K562 (cell line): ENCODE results near the gene VWA7. TPM values are rescaled to one million over a fixed set of nuclear protein-coding genes. Genes with fewer than 3 reads are reported as not detected.
A peak's percentile ranks its signal among the peaks of the same experiment; 100 is the strongest.

ENCODE experiments used
- ELF2 ChIP-seq: fragments of 250-450 bp; sonication (Bioruptor Pico); IDR thresholded peaks from 2 replicates; pipeline ENCODE4 v1.5.0; 2021; ENCODE audit warnings: mild to moderate bottlenecking
- EP300 ChIP-seq: IDR thresholded peaks from 2 replicates; pipeline ENCODE4 v1.6.1; 2012; ENCODE audit warnings: low read length, improper control_type of control experiment
- ETS2 ChIP-seq: IDR thresholded peaks from 2 replicates; pipeline ENCODE4 v1.6.1; 2016; ENCODE audit warnings: borderline replicate concordance, missing genetic modification characterization, mild to moderate bottlenecking, moderate library complexity, missing compliant biosample characterization; ENCODE audit not compliant: poor library complexity, severe bottlenecking
- FOSL1 ChIP-seq: fragments of 200-800 bp; sonication (Bioruptor generic); conservative IDR thresholded peaks from 2 replicates; pipeline ENCODE4 v1.6.1; 2016; ENCODE audit warnings: missing genetic modification characterization, missing compliant biosample characterization
- HCFC1 ChIP-seq: IDR thresholded peaks from 2 replicates; pipeline ENCODE4 v1.6.1; 2012; ENCODE audit warnings: low read depth, low read length, improper control_type of control experiment
- HNRNPK ChIP-seq: fragments of 200-400 bp; formaldehyde crosslinking; IDR thresholded peaks from one replicate; pipeline ENCODE4 v1.6.1; 2018; ENCODE audit warnings: mild to moderate bottlenecking, low read depth, low read length; ENCODE audit not compliant: poor library complexity, severe bottlenecking
- HSF4 ChIP-seq: fragments of 250-450 bp; sonication (Bioruptor Pico); IDR thresholded peaks from 2 replicates; pipeline ENCODE4 v2.1.2; 2022; ENCODE audit warnings: mild to moderate bottlenecking, moderate library complexity, borderline replicate concordance
- MTA2 ChIP-seq: fragments of 450-650 bp; IDR thresholded peaks from 2 replicates; pipeline ENCODE4 v1.6.1; 2016; ENCODE audit warnings: low read depth
- PCBP1 ChIP-seq: fragments of 200-400 bp; formaldehyde crosslinking; IDR thresholded peaks from 2 replicates; pipeline ENCODE4 v1.6.1; 2018; ENCODE audit warnings: mild to moderate bottlenecking, low read depth, low read length; ENCODE audit not compliant: poor library complexity, severe bottlenecking
- POLR2H ChIP-seq: IDR thresholded peaks from 2 replicates; pipeline ENCODE4 v1.6.1; 2016; ENCODE audit warnings: missing genetic modification characterization, low read depth, mild to moderate bottlenecking, control low read depth, missing compliant biosample characterization, moderate library complexity
- POLR3A ChIP-seq: IDR thresholded peaks from 2 replicates; pipeline ENCODE4 v1.6.1; 2011; ENCODE audit warnings: borderline replicate concordance, mild to moderate bottlenecking, moderate library complexity; ENCODE audit not compliant: insufficient read length, insufficient read depth; ENCODE audit errors: extremely low read depth
- SIN3B ChIP-seq: fragments of 450-650 bp; IDR thresholded peaks from 2 replicates; pipeline ENCODE4 v1.6.1; 2017; ENCODE audit warnings: low read depth, mild to moderate bottlenecking, moderate library complexity
- SPI1 ChIP-seq: IDR thresholded peaks from 2 replicates; pipeline ENCODE4 v1.6.1; 2011; ENCODE audit warnings: low read depth, low read length, control low read depth, borderline replicate concordance
- SREBF2 ChIP-seq: sonication (generic); formaldehyde crosslinking; IDR thresholded peaks from 2 replicates; pipeline ENCODE4 v1.4.0; 2020; ENCODE audit warnings: mild to moderate bottlenecking, missing genetic modification reagents
- WHSC1 ChIP-seq: IDR thresholded peaks from one replicate; pipeline ENCODE4 v1.6.1; 2012; ENCODE audit warnings: low read length, control low read depth, inconsistent platforms
- ZFX ChIP-seq: sonication (generic); formaldehyde crosslinking; IDR thresholded peaks from 2 replicates; pipeline ENCODE4 v1.8.0; 2022; ENCODE audit warnings: mild to moderate bottlenecking, missing genetic modification reagents, moderate library complexity
- ZNF354B ChIP-seq: fragments of 250-450 bp; sonication (Bioruptor Pico); IDR thresholded peaks from 2 replicates; pipeline ENCODE4 v1.4.0; 2020
- polyA plus RNA-seq, 8 experiments: library from polyadenylated mRNA; depleted of rRNA in 4 of 8; stranded (reverse) in 5 of 8; unstranded in 3 of 8; fragments of >200 nt; fragmentation: Nextera tagmentation in 2 of 8; fragmentation: Illumina TruSeq in 1 of 8; extraction: Ambion mirVana in 2 of 8; extraction: Trizol in 1 of 8; gene quantifications; 2 replicates each; pipeline versions ENCODE4 v1.2.1 to v1.2.3, GENCODE V29; 2011 to 2014; ENCODE audit warnings: inconsistent platforms in 1 of 8, missing spikeins in 1 of 8
- total RNA-seq, 7 experiments: library from RNA; depleted of rRNA in 6 of 7; stranded (reverse); fragments of >200 nt in 6 of 7; fragmentation: Illumina TruSeq in 2 of 7; extraction: Trizol in 2 of 7; gene quantifications; 2 replicates each; pipeline versions ENCODE4 v1.2.1 to v1.2.3, GENCODE V29; 2011 to 2021; ENCODE audit warnings: low replicate concordance in 1 of 7
- TF ChIP-seq, protein P1 (sequence below): fragments of 250-450 bp; sonication (Bioruptor Pico); IDR thresholded peaks from 2 replicates; pipeline ENCODE4 v1.5.0; 2021
- TF ChIP-seq, protein P2 (sequence below): fragments of 450-650 bp; IDR thresholded peaks from 2 replicates; pipeline ENCODE4 v1.6.1; 2016; ENCODE audit warnings: borderline replicate concordance
- TF ChIP-seq, protein P3 (sequence below): IDR thresholded peaks from 3 replicates; pipeline ENCODE4 v1.6.1; 2011; ENCODE audit warnings: borderline replicate concordance, mild to moderate bottlenecking; ENCODE audit not compliant: insufficient read length, insufficient read depth
- TF ChIP-seq, protein P4 (sequence below): sonication (generic); formaldehyde crosslinking; IDR thresholded peaks from 2 replicates; pipeline ENCODE4 v1.5.0; 2020; ENCODE audit warnings: missing genetic modification reagents

VWA7 gene
- total and polyA plus RNA-seq, 9 of the 15 experiments (the other 6 are each of a cell fraction or from before 2014, with no cell fraction given): 0.18 to 2.9 (median 0.95) TPM

DNA sequence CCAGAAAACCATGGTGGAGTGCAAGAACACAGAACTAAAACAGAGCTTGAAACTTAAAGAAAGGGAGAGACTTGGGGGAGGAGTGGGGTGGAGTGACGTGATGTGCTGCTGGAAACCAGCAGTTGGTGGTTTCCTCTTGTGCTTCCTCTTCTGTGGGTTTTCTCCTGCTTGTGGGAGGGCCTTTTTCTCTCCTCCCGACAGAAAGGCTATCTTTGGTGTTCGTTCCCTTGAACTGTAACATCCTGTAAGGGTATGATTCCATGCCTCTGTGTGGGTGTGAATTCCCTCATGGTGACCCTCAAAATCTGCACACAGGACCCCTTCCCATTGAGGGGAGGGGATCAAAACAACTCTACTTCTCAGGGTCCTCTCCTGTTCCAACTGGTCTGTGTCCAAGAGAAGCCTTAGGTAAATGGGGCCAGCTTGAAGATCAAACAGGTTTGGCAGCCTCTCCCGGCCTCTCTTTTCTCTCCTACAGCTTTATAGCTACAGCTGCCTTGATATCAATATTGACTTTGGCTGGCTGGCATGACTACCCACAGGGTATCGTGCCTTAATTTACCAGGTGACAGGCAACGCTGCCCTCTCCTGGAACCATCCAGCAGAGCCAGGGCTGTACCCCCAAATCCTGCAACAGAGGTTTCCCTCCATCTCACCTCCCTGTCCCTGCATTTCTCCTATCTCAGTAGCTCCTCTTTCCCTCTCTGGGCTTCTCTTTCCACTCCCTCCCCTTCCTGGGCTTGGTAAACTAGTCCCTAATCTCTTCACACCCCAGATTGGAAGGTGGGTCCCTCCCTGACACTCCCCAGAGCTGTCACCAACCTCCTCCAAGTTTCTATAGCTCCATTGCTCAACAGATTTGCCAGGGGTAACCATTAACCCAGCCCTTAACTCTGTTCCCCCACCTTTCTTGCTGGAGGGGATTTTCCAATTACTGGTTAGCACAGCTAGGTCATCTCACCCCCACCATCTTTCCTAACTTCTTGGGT lies 38.8 kb downstream of the VWA7 start (continued):
- TF ChIP-seq, protein P1, sequence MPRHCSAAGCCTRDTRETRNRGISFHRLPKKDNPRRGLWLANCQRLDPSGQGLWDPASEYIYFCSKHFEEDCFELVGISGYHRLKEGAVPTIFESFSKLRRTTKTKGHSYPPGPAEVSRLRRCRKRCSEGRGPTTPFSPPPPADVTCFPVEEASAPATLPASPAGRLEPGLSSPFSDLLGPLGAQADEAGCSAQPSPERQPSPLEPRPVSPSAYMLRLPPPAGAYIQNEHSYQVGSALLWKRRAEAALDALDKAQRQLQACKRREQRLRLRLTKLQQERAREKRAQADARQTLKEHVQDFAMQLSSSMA: no peak
- TF ChIP-seq MTA2 (no peak), EP300 (peak; percentile 95), SREBF2 (no peak), HCFC1 (0 out of 2 replicates have a peak, but pooled peaks have one; percentile 58), HNRNPK (no peak), HSF4 (CRISPR knock-in tag) (0 out of 2 replicates have a peak, but pooled peaks have one; percentile 75), WHSC1 (no peak), ETS2 (tag) (no peak), POLR3A (no peak), ZFX (CRISPR knock-in tag) (no peak), ELF2 (no peak), PCBP1 (no peak), ZNF354B (CRISPR knock-in tag) (no peak), POLR2H (tag) (no peak), FOSL1 (no peak), SPI1 (peak; percentile 93), SIN3B (no peak)
- TF ChIP-seq, protein P2, sequence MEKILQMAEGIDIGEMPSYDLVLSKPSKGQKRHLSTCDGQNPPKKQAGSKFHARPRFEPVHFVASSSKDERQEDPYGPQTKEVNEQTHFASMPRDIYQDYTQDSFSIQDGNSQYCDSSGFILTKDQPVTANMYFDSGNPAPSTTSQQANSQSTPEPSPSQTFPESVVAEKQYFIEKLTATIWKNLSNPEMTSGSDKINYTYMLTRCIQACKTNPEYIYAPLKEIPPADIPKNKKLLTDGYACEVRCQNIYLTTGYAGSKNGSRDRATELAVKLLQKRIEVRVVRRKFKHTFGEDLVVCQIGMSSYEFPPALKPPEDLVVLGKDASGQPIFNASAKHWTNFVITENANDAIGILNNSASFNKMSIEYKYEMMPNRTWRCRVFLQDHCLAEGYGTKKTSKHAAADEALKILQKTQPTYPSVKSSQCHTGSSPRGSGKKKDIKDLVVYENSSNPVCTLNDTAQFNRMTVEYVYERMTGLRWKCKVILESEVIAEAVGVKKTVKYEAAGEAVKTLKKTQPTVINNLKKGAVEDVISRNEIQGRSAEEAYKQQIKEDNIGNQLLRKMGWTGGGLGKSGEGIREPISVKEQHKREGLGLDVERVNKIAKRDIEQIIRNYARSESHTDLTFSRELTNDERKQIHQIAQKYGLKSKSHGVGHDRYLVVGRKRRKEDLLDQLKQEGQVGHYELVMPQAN: peak; percentile 59; the same call in 1 of the 2 replicates
- TF ChIP-seq, protein P3, sequence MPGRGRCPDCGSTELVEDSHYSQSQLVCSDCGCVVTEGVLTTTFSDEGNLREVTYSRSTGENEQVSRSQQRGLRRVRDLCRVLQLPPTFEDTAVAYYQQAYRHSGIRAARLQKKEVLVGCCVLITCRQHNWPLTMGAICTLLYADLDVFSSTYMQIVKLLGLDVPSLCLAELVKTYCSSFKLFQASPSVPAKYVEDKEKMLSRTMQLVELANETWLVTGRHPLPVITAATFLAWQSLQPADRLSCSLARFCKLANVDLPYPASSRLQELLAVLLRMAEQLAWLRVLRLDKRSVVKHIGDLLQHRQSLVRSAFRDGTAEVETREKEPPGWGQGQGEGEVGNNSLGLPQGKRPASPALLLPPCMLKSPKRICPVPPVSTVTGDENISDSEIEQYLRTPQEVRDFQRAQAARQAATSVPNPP: no peak
- TF ChIP-seq, protein P4, sequence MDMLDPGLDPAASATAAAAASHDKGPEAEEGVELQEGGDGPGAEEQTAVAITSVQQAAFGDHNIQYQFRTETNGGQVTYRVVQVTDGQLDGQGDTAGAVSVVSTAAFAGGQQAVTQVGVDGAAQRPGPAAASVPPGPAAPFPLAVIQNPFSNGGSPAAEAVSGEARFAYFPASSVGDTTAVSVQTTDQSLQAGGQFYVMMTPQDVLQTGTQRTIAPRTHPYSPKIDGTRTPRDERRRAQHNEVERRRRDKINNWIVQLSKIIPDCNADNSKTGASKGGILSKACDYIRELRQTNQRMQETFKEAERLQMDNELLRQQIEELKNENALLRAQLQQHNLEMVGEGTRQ (CRISPR knock-in tag): no peak
